BLaER1 (cell line): ENCODE measurements around the gene CDK15.
"Not testable (repeated sequence)": the region's sequence is repeated elsewhere in the genome, so short reads cannot be mapped to it uniquely, and the experiment has no call there.

Experiments used
- H3K27ac ChIP-seq: shearing (Covaris generic); formaldehyde crosslinking; 2 replicates; pipeline ENCODE4 v1.8.1; 2022
- H3K27me3 ChIP-seq: shearing (Covaris generic); formaldehyde crosslinking; 2 replicates; pipeline ENCODE4 v1.8.1; 2022
- H3K36me3 ChIP-seq: shearing (Covaris generic); formaldehyde crosslinking; 2 replicates; pipeline ENCODE4 v1.8.1; 2022
- H3K4me1 ChIP-seq: shearing (Covaris generic); formaldehyde crosslinking; 2 replicates; pipeline ENCODE4 v1.8.1; 2022
- H3K4me2 ChIP-seq: shearing (Covaris generic); formaldehyde crosslinking; 2 replicates; pipeline ENCODE4 v1.8.1; 2022
- H3K4me3 ChIP-seq: shearing (Covaris generic); formaldehyde crosslinking; 2 replicates; pipeline ENCODE4 v1.8.1; 2022
- H3K9ac ChIP-seq: shearing (Covaris generic); formaldehyde crosslinking; 2 replicates; pipeline ENCODE4 v1.8.1; 2022
- H3K9me3 ChIP-seq: shearing (Covaris generic); formaldehyde crosslinking; 2 replicates; pipeline ENCODE4 v1.8.1; 2022
- H4K20me1 ChIP-seq: shearing (Covaris generic); formaldehyde crosslinking; 2 replicates; pipeline ENCODE4 v1.8.1; 2022
- Cebpa-rat ChIP-seq: shearing (Covaris generic); IDR thresholded peaks from 2 replicates; pipeline ENCODE4 v1.8.1; 2022

CDK15 gene

DNA sequence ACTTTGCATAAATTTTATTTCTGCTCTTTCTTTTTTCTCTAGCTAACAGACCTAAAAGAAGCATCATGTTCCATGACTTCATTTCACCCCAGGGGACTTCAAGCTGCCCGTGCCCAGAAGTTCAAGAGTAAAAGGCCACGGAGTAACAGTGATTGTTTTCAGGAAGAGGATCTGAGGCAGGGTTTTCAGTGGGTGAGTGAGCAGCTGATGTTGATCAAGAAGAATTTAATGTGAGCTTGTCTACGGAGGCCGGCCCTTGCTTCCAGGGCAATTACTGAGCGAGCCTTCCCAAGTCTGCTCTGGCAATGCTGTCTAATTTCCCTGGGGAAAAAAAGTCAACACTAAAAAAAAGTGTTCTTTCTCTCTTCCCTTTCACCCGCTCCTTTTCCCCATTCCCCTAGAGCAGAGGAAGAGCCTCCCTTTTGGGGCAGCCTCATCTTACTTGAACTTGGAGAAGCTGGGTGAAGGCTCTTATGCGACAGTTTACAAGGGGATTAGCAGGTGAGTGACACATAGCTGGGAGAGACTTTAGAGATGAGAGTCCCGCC, 1.2 kb downstream of the CDK15 start:
- TF ChIP-seq Cebpa-rat, result no peak
- Histone ChIP-seq H3K27me3 (no peaks in the 10 kb centered on the region), H3K9ac (no peak overlapping the region; the same call in 1 of the 2 replicates), H3K27ac (peak overlapping the region; percentile 14; the same call in 1 of the 2 replicates), H3K36me3 (no peaks in the 10 kb centered on the region), H3K4me3 (peak overlapping the region; percentile 11; the same call in 1 of the 2 replicates), H3K4me1 (peaks cover 24% of the 10 kb centered on the region), H4K20me1 (no peaks in the 10 kb centered on the region), H3K9me3 (no peaks in the 10 kb centered on the region), H3K4me2 (peak overlapping the region; percentile 71)

GRCh38 chr2:201808027-201808426, 1.7 kb downstream of the CDK15 start:
- H3K4me2 ChIP-seq, result peak overlapping the region; percentile 71
- peak overlapping the region; percentile 14; the same call in 1 of the 2 replicates for H3K27ac ChIP-seq
- TF ChIP-seq Cebpa-rat, result no peak
- H3K27me3 ChIP-seq, result no peaks in the 10 kb centered on the region
- H3K4me1 ChIP-seq, result peaks cover 24% of the 10 kb centered on the region
- no peaks in the 10 kb centered on the region for H4K20me1 ChIP-seq
- H3K4me3 ChIP-seq, result no peak overlapping the region; the same call in 1 of the 2 replicates
- H3K9me3 ChIP-seq, result no peaks in the 10 kb centered on the region
- no peak overlapping the region for H3K9ac ChIP-seq
- H3K36me3 ChIP-seq, result no peaks in the 10 kb centered on the region

- Histone ChIP-seq H3K9me3 (no peaks in the 10 kb centered on the region), H3K27me3 (no peaks in the 10 kb centered on the region), H4K20me1 (no peaks in the 10 kb centered on the region), H3K36me3 (no peaks in the 10 kb centered on the region), H3K4me2 (no peak overlapping the region), H3K4me3 (no peak overlapping the region), H3K9ac (no peak overlapping the region), H3K27ac (no peak overlapping the region), H3K4me1 (peaks cover 24% of the 10 kb centered on the region)
- no peak for TF ChIP-seq Cebpa-rat
Observed at GRCh38 chr2:201809633-201810032, 3.3 kb downstream of the CDK15 start.

GRCh38 chr2:201810604-201811003, 4.3 kb downstream of the CDK15 start:
- not testable (repeated sequence) for H3K27me3 ChIP-seq, H3K27ac ChIP-seq, H3K9ac ChIP-seq, H3K4me2 ChIP-seq, H3K9me3 ChIP-seq, H4K20me1 ChIP-seq, H3K4me3 ChIP-seq, H3K36me3 ChIP-seq
- H3K4me1 ChIP-seq, result peaks cover 24% of the 10 kb centered on the region

DNA sequence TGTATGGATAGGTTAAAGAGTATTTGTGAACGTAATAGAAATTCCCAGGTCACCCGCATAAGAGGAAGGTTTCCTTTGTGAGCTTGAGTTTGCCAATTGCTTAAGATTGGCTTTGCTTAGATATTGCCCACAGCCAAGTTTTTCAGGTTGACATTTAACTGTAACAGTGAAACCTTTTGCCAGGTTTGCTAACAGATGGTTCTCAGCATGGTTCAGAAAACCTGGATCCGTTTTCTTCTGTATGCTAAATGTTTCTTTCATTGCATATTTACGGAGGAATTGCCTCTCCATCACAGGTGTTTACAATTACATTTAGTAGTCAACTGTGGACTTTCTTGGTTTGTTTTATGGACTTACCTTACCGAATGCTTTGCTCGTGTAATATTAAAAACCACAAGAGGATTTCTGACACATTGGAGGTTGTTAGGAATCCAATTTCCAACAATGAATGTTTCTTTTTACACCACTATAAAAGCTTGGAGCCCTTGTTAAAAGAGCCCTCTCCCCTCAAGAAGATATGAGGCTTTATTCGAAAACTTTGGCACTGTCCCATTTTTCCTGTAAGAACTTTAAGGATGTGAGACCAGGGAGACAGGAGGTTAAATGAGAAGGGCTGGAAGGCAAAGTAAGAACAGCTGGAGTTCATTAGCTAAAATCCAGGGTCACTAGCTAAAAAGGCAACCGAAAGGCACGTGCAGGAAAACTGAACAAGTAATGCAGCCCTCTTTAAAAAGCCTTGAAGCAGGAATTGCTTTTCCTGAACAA, 7.8 kb downstream of the CDK15 start:
- Histone ChIP-seq H3K27ac (no peak overlapping the region), H3K27me3 (no peaks in the 10 kb centered on the region), H3K9ac (no peak overlapping the region), H3K9me3 (peaks cover 13% of the 10 kb centered on the region), H4K20me1 (no peaks in the 10 kb centered on the region), H3K4me1 (no peaks in the 10 kb centered on the region), H3K4me3 (no peak overlapping the region), H3K4me2 (no peak overlapping the region), H3K36me3 (no peaks in the 10 kb centered on the region)
- no peak for TF ChIP-seq Cebpa-rat

DNA sequence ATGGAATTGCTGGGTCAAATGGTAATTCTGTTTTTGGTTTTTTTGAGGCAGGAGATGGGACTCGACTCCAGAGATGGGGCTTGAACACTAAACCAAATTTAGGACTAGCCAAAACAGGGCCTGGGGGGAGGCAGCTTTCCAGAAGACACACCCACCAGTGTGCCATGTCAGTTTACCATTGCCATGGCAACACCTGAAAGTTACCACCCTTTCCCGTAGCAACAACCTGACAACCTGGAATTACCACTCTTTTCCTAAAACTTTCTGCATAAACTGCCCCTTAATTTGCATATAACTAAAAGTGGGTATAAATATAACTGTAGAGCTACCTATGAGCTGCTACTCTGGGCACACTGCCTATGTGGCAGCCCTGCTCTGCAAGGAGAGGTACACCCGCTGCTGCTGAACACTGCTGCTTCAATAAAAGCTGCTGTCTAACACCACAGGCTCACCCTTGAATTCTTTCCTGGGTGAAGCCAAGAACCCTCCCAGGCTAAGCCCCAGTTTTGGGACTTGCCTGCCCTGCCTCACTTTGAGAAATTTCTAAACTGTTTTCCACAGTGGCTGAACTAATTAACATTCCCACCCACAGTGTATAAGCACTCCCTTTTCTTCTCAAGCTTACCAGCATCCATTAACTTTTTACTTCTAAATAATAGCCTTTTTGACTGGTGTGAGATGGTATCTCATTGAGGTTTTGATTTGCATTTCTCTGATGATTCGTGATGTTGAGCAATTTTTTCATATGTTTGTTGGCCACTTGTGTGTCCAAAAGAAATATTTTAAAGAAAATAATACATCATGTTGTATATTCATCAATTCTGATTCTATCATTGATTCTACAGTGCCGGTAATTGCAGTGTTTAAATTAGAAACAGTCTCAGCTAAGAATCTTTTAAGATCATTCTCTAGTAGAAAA, 10.6 kb downstream of the CDK15 start:
- no peaks in the 10 kb centered on the region for H3K36me3 ChIP-seq
- H3K4me2 ChIP-seq, result no peak overlapping the region
- H3K4me3 ChIP-seq, result no peak overlapping the region
- H3K27ac ChIP-seq, result no peak overlapping the region
- no peaks in the 10 kb centered on the region for H3K4me1 ChIP-seq
- H3K9me3 ChIP-seq, result peaks cover 13% of the 10 kb centered on the region
- no peaks in the 10 kb centered on the region for H4K20me1 ChIP-seq
- TF ChIP-seq Cebpa-rat, result no peak
- no peaks in the 10 kb centered on the region for H3K27me3 ChIP-seq
- no peak overlapping the region for H3K9ac ChIP-seq

DNA sequence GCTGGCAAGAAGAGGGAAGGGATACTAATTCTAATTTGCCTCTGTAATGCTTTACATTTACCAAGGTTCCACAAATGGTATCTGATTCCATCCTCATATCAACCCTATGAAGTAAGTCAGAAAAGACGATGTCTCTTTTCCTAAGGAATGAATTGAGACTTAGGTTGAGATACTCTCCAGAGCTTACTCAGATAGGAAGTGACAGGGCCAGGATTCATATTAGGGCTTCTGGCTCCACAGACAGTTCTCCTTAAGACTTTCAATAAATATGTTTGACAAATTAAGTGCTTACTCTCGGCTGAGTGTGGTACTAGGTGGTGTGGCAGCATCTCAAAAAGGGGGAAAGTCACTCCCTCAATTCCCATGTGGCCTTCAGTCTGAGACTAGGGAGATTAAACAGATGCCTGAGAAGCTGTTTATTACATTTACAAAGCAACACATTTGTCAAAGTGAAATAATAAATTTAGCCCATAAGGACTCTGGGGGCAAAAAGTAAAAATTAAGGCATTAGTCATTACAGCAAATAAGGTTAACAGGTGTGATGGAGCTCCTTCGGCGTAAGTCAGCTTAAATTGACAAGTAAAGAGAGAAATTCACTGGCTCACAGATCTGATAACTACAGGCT, 14.2 kb downstream of the CDK15 start:
- peaks cover 13% of the 10 kb centered on the region for H3K9me3 ChIP-seq
- H3K36me3 ChIP-seq, result no peaks in the 10 kb centered on the region
- H3K4me1 ChIP-seq, result 0 out of 2 replicates have a peak, but pooled peaks cover 10% of the 10 kb centered on the region
- H3K4me3 ChIP-seq, result no peak overlapping the region
- H3K27ac ChIP-seq, result no peak overlapping the region
- no peak overlapping the region for H3K4me2 ChIP-seq
- H4K20me1 ChIP-seq, result no peaks in the 10 kb centered on the region
- H3K9ac ChIP-seq, result no peak overlapping the region
- no peaks in the 10 kb centered on the region for H3K27me3 ChIP-seq
- TF ChIP-seq Cebpa-rat, result no peak

- no peak overlapping the region for H3K27ac ChIP-seq
- H3K4me3 ChIP-seq, result no peak overlapping the region
- H3K9me3 ChIP-seq, result peaks cover 13% of the 10 kb centered on the region
Observed at GRCh38 chr2:201821080-201821479, 14.7 kb downstream of the CDK15 start.

DNA sequence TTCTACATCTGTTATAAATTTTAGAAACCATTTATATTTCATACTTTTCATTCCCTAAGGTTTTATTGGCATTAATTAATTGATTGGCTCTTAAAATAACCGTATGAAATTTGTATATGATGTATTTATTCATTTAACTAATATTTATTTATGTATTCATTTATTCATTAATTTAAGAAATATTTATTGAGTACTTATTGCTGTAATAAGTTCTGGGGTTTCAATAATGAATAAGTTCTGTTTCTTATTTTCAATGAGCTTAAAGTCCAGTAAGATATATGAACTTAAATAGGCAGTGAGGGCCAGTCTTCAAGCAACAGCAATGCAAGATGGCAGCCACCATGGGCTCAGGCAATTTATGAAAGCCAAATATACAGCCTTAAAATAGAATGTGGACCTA, 17.9 kb downstream of the CDK15 start:
- Histone ChIP-seq H3K4me3 (no peak overlapping the region), H3K36me3 (no peaks in the 10 kb centered on the region), H3K4me1 (0 out of 2 replicates have a peak, but pooled peaks cover 15% of the 10 kb centered on the region), H3K9me3 (no peaks in the 10 kb centered on the region), H4K20me1 (no peaks in the 10 kb centered on the region), H3K27me3 (no peaks in the 10 kb centered on the region), H3K9ac (no peak overlapping the region), H3K27ac (no peak overlapping the region), H3K4me2 (no peak overlapping the region)
- TF ChIP-seq Cebpa-rat, result no peak

More at GRCh38 chr2:201821080-201821479, 14.7 kb downstream of the CDK15 start:
- H4K20me1 ChIP-seq, result no peaks in the 10 kb centered on the region
- H3K9ac ChIP-seq, result no peak overlapping the region
- H3K27me3 ChIP-seq, result no peaks in the 10 kb centered on the region
- H3K4me2 ChIP-seq, result no peak overlapping the region
- H3K4me1 ChIP-seq, result 0 out of 2 replicates have a peak, but pooled peaks cover 15% of the 10 kb centered on the region
- TF ChIP-seq Cebpa-rat, result no peak
- no peaks in the 10 kb centered on the region for H3K36me3 ChIP-seq
